Neural progenitor cell (in vitro differentiated cells): ENCODE data around the gene STK36. TPM values are rescaled to one million over a fixed set of nuclear protein-coding genes. Genes with fewer than 3 reads are reported as not detected.

Source experiments
- DNase-seq: peaks from one replicate; pipeline ENCODE4 v3.0.0-alpha.2; 2016; ENCODE audit warnings: low spot score
- H2AFZ ChIP-seq: fragments of 200-600 bp; sonication (generic); replicated peaks from 2 replicates; pipeline ENCODE4 v1.6.1; 2016; ENCODE audit warnings: antibody characterized with exemption
- H3F3A ChIP-seq: fragments of 200-600 bp; sonication (generic); 2 replicates; pipeline ENCODE4 v1.6.1; 2016; ENCODE audit warnings: antibody characterized with exemption, low read depth
- H3K27ac ChIP-seq: fragments of 200-600 bp; sonication (generic); 2 replicates; pipeline ENCODE4 v1.5.1; 2016; ENCODE audit warnings: mild to moderate bottlenecking
- H3K27me3 ChIP-seq: fragments of 200-600 bp; sonication (generic); 2 replicates; pipeline ENCODE4 v1.6.1; 2016; ENCODE audit warnings: mild to moderate bottlenecking, moderate library complexity
- H3K36me3 ChIP-seq: fragments of 200-600 bp; sonication (generic); 2 replicates; pipeline ENCODE4 v1.5.1; 2016
- H3K4me1 ChIP-seq: fragments of 200-600 bp; sonication (generic); 2 replicates; pipeline ENCODE4 v1.6.1; 2016; ENCODE audit warnings: mixed run types
- H3K4me2 ChIP-seq: fragments of 200-600 bp; sonication (generic); 2 replicates; pipeline ENCODE4 v1.6.1; 2016
- H3K4me3 ChIP-seq: fragments of 200-600 bp; sonication (generic); 2 replicates; pipeline ENCODE4 v1.5.1; 2016
- H3K79me2 ChIP-seq: fragments of 200-600 bp; sonication (generic); 2 replicates; pipeline ENCODE4 v1.6.1; 2016; ENCODE audit warnings: low read depth
- H3K9ac ChIP-seq: fragments of 200-600 bp; sonication (generic); 2 replicates; pipeline ENCODE4 v1.6.1; 2016
- H3K9me3 ChIP-seq: fragments of 200-600 bp; sonication (generic); 2 replicates; pipeline ENCODE4 v1.5.1; 2016; ENCODE audit warnings: low read depth
- H4K20me1 ChIP-seq: fragments of 200-600 bp; sonication (generic); 2 replicates; pipeline ENCODE4 v1.6.1; 2016; ENCODE audit warnings: low read depth
- H3K27ac Mint-ChIP-seq: 3 replicates; pipeline ENCODE4 v1.8.0; 2021; ENCODE audit warnings: mixed read lengths
- H3K27me3 Mint-ChIP-seq: 2 replicates; pipeline ENCODE4 v1.8.0; 2022; ENCODE audit warnings: low read depth, mild to moderate bottlenecking, inconsistent platforms, moderate library complexity, mixed read lengths; ENCODE audit not compliant: insufficient read depth
- H3K36me3 Mint-ChIP-seq: 3 replicates; pipeline ENCODE4 v1.8.0; 2021; ENCODE audit warnings: mixed read lengths
- H3K4me1 Mint-ChIP-seq: 3 replicates; pipeline ENCODE4 v1.8.0; 2021; ENCODE audit warnings: mixed read lengths
- H3K4me3 Mint-ChIP-seq: 3 replicates; pipeline ENCODE4 v1.8.0; 2021; ENCODE audit warnings: mild to moderate bottlenecking, moderate library complexity, mixed read lengths
- H3K9me3 Mint-ChIP-seq: 3 replicates; pipeline ENCODE4 v1.8.0; 2020; ENCODE audit warnings: mixed read lengths
- CTCF ChIP-seq: fragments of 200-600 bp; sonication (generic); IDR thresholded peaks from 2 replicates; pipeline ENCODE4 v1.5.1; 2017; ENCODE audit warnings: antibody characterized with exemption, mild to moderate bottlenecking
- EZH2 ChIP-seq: fragments of 200-600 bp; sonication (generic); IDR thresholded peaks from 2 replicates; pipeline ENCODE4 v1.6.1; 2017; ENCODE audit warnings: antibody characterized with exemption, mild to moderate bottlenecking, moderate library complexity
- EZH2phosphoT487 ChIP-seq: fragments of 200-600 bp; sonication (generic); IDR thresholded peaks from 2 replicates; pipeline ENCODE4 v1.6.1; 2017; ENCODE audit warnings: antibody characterized with exemption
- total RNA-seq: library from RNA; depleted of rRNA; stranded (reverse); fragments of >200 nt; gene quantifications from 2 replicates; pipeline ENCODE4 v1.2.3, GENCODE V29; 2015; ENCODE audit warnings: low replicate concordance

The STK36 gene
- total RNA-seq, 1 donor from 2014 or later: 61.4 TPM

GRCh38 chr2:218721488-218721887 is 49.6 kb downstream of the STK36 start:
- Histone ChIP-seq H3K4me1 (no peaks in the 10 kb centered on the region), H3K4me3 (no peak overlapping the region), H3K9me3 (peaks cover 9% of the 10 kb centered on the region), H3K79me2 (peaks cover 100% of the 10 kb centered on the region), H3K4me2 (no peak overlapping the region), H3K36me3 (peaks cover 3% of the 10 kb centered on the region), H3K27me3 (no peaks in the 10 kb centered on the region), H3F3A (no peaks in the 10 kb centered on the region), H3K9ac (no peak overlapping the region), H2AFZ (no peak overlapping the region), H4K20me1 (peaks cover 48% of the 10 kb centered on the region), H3K27ac (no peak overlapping the region)
- H3K4me1 Mint-ChIP-seq: peaks cover 11% of the 10 kb centered on the region
- H3K4me3 Mint-ChIP-seq: no peak overlapping the region
- H3K36me3 Mint-ChIP-seq: peaks cover 35% of the 10 kb centered on the region
- H3K27me3 Mint-ChIP-seq: peaks cover 4% of the 10 kb centered on the region
- no peak overlapping the region for H3K27ac Mint-ChIP-seq
- TF ChIP-seq CTCF (no peak), EZH2 (no peak), EZH2phosphoT487 (no peak)
- H3K9me3 Mint-ChIP-seq: peaks cover 16% of the 10 kb centered on the region
- DNase-seq: no peak

GRCh38 chr2:218721934-218722333 is 50.0 kb downstream of the STK36 start:
- Mint-ChIP-seq H3K4me3 (no peak overlapping the region), H3K27me3 (peaks cover 4% of the 10 kb centered on the region), H3K27ac (no peak overlapping the region), H3K4me1 (peaks cover 11% of the 10 kb centered on the region), H3K36me3 (peaks cover 32% of the 10 kb centered on the region), H3K9me3 (peaks cover 20% of the 10 kb centered on the region)
- Histone ChIP-seq H3K4me2 (no peak overlapping the region), H2AFZ (no peak overlapping the region), H3K4me3 (no peak overlapping the region), H3K9ac (no peak overlapping the region), H3K4me1 (no peaks in the 10 kb centered on the region), H3K79me2 (peaks cover 100% of the 10 kb centered on the region), H3K36me3 (peaks cover 3% of the 10 kb centered on the region), H3K9me3 (peaks cover 14% of the 10 kb centered on the region), H3F3A (no peaks in the 10 kb centered on the region), H3K27me3 (no peaks in the 10 kb centered on the region), H4K20me1 (peaks cover 48% of the 10 kb centered on the region), H3K27ac (no peak overlapping the region)
- TF ChIP-seq EZH2phosphoT487 (no peak), CTCF (no peak), EZH2 (no peak)
- DNase-seq: no peak

DNA sequence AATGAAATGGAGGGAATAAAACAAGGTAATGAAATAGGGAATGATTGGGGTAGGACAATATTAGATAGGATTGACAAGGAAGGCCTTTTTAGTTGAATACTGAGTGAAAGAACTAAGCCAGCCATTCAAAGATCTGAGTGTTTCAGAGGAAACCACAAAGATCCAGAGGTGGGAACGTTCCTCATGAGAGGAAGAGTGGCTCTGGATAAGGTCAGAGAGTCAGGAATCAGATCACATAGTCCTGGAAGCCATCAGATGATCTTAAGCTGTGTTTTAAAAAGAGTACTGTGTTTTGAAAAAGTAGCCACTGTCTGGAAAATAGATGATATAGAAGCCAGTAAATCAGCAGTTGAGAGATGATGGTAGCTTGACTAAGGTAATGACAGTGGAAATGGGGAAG is 50.5 kb downstream of the STK36 start:
- Histone ChIP-seq H3K27me3 (no peaks in the 10 kb centered on the region), H3K4me2 (no peak overlapping the region), H3K9ac (no peak overlapping the region), H2AFZ (no peak overlapping the region), H3K36me3 (peaks cover 3% of the 10 kb centered on the region), H3F3A (no peaks in the 10 kb centered on the region), H3K4me1 (no peaks in the 10 kb centered on the region), H4K20me1 (peaks cover 48% of the 10 kb centered on the region), H3K9me3 (peaks cover 17% of the 10 kb centered on the region), H3K79me2 (peaks cover 100% of the 10 kb centered on the region), H3K4me3 (no peak overlapping the region), H3K27ac (no peak overlapping the region)
- Mint-ChIP-seq H3K4me3 (no peak overlapping the region), H3K9me3 (peaks cover 23% of the 10 kb centered on the region), H3K27ac (no peak overlapping the region), H3K36me3 (peaks cover 34% of the 10 kb centered on the region), H3K27me3 (peaks cover 2% of the 10 kb centered on the region), H3K4me1 (peaks cover 11% of the 10 kb centered on the region)
- DNase-seq: no peak
- no peak for TF ChIP-seq CTCF
